CD4-positive, alpha-beta T cell treated with Interleukin-4 for 1 hour (primary cell): ENCODE results near the gene C22orf15.

Experiments
- DNase-seq, 2 donors: peaks; one replicate each; pipeline ENCODE4 v3.0.0-alpha.2; 2020 to 2022

Gene C22orf15

DNA sequence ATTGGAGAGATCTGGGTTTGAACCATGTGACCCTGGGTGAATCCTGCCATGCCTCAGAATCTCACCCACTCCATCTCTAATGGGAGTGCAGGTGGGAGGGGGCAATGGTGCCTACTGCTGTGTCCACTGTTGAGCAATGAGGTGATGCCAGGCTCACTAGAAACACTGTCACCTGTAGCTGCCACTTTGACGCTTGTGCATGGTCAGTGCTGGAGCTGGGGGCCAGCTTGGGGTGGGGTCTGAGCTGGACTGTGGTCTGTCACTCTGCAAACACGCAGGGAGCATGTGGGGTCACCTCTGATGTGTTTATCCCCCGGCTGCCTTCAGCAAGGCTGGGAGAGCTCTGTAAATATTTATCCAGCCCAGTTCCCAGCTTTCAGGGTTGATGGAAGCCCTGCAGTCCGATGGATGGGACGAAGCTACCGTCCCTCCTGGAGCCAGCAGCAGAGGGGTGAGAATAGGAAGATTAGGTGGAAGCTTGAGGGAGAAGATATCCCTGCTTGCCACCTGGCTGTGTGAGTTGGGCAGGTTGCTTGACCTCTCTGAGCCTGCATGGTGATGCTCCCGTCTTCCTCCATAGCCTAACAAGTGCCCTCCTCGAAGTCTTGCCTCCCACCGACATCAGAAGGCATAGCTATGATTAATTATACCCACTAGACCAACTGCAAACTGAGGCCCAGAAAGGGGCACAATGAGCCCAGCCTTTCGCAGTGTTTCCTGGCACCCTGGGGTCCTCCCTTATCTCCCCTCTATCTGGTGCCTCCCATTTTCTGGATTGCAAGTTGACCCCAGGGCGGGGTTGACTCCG lies 11.5 kb downstream of the C22orf15 start:
- no peak for DNase-seq

DNA sequence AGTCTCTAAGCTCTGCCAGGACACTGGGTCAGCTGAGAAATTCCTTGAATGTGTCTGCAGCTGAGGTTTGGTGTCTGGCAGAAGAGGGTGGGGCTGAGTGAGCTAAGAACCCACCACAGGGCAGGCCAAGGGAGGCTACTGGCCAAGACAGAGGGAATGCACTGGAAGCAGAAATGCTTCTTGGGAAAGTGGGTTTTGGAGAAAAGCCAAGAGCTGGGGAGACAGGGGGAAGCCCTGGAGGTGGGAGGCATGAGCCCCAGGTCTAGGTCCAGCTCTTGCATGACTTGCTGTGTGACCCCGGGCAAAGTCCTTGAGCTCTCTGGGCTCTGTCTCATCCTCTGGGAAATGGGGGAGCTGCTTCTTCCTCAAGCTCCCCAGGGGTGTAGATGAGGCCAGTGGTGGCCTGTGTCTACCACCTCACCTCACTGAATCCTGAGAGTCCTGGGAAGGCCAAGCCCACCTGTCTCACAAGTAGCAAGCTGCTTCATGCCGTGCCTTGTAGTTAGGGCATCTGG lies 12.2 kb downstream of the C22orf15 start:
- no peak for DNase-seq

DNA sequence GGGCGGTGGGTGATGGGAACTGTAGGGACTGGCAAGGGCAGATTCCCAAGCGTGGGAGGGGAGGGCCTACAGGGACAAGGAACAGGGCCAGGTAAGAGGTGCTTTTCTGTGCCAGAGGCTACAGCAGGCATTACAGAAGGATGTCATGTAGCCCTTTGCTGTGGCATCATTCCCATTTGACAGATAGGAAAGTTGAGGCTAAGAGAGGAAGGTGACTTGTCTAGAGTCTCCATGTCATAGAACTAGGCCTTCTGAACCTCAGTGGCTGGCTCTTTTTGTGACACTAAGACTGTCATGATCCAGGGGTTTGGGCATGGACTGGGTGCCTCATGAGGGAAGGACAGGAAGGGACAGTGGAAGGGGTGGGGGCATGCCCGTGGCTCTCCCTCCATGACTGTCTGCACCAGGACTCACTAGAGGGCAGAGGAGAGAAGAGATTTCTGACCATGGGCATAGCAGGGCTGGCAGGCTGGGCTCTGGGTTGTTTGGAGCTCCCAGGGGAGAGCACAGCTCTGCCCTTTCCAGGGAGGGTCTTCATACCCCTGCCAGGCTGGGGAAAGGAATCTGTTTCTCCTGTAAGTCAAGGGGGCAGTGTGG lies 13.1 kb downstream of the C22orf15 start:
- DNase-seq = no peak

DNA sequence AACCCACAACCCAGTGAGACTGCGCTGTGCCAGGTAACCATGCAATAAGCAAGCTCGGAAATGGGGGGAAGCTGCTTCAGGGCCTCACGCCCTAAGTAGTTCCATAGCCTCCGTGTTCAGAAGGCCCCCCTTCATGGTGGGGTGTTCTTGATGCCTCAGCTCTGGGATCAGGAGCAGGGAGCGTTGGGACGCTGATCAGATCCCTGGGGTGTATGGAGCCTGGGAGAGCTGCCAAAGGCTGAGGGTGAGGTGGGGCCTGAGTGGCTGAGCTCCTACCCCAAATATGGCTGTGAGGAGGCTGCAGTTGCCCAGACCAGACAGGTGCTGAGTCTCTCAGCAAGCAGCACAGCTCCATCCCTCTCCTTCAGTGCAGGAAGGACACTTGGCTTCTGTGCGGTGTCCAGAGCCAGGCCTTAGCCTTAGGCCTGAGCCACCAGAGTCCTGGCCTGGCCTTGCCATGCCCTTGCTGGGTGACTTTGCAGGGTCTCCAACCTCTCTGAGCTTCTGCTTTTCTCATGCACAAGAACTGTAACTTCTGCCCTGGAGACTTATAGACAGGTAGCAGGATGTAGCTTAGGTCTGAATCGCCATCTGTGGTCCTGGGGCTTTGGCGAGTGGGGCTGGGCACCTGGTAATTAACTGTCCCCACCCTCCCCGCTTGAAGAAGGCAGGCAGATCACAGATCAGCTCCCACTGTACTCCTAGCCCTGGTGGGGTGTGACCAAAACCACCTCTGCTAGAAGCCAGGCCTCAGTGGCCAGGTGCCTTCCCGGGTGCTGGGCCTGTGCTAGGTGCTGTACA lies 15.2 kb downstream of the C22orf15 start:
- DNase-seq = no peak

DNA sequence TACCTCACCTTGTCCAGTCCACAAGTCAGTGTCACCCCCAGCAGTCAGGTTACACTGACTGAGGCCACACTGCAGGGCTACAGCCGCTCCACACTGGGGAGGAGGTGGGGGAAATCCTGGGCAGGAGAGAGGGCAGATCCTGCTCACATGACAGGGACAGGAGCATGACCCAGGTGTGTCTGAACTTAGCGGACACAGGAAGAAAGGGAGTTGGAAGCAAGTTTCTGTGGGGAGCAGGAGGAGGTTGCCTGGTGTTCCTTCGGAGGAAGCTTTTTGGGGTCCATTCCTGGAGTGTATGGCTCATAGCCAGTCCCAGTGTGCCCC lies 15.7 kb downstream of the C22orf15 start:
- DNase-seq = no peak

DNA sequence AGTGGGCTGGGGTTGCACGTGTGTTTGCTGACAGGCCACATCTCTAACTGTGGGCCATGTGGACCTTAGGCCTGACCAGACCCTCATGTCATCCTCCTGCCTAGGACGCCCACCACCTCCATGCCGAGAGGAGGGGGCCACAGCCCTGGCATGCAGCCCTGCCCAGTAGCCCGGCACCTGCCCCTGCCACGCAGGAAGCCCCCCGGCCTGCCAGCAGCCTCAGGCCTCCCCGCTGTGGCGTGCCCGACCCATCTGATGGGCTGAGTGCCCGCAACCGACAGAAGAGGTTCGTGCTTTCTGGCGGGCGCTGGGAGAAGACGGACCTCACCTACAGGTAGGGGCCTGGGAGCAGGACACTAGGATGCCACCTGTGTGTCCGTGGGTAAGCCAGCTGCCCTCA lies 16.3 kb downstream of the C22orf15 start:
- DNase-seq = no peak

DNA sequence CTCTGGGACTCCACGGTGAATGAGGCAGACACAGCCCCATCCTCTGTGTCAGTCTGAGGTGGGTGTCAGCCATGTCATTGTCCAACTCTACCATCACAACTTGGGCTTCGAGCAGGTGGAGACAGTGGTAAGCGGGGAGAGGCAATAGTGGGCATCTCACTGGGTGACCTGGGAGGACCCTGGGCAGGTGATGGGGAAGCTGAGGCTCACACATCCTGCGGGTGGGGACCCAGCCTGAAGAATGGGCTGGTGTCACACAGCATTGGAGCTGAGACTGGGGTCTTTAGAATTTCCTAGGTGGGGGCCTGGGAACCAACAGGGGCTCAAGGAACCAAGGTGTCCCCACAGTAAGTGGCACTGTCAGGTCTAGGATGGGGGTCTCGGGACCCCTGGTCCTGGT lies 16.9 kb downstream of the C22orf15 start:
- DNase-seq = no peak

DNA sequence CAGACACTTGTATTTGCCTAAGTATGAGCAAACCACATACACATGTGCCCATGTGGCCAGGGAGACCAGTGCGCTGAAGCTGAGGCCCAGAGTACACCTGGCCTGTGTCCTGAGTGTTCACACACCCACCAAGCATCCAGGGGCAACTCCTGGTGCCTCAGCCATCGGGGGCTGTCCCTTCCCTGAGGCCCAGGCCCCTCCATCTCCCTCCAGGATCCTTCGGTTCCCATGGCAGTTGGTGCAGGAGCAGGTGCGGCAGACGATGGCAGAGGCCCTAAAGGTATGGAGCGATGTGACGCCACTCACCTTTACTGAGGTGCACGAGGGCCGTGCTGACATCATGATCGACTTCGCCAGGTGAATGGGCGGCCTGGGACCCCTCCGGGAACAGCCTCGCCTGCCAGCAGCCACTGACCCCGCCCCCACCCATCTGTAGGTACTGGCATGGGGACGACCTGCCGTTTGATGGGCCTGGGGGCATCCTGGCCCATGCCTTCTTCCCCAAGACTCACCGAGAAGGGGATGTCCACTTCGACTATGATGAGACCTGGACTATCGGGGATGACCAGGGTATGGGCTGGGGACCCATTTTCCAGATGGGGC lies 17.5 kb downstream of the C22orf15 start:
- no peak for DNase-seq

DNA sequence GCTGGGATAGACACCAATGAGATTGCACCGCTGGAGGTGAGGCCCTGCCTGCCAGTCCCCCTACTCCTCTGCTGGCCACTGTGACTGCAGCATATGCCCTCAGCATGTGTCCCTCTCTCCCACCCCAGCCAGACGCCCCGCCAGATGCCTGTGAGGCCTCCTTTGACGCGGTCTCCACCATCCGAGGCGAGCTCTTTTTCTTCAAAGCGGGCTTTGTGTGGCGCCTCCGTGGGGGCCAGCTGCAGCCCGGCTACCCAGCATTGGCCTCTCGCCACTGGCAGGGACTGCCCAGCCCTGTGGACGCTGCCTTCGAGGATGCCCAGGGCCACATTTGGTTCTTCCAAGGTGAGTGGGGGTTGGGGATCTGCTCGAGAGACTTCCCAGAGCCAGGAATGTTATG lies 18.3 kb downstream of the C22orf15 start:
- DNase-seq = no peak

DNA sequence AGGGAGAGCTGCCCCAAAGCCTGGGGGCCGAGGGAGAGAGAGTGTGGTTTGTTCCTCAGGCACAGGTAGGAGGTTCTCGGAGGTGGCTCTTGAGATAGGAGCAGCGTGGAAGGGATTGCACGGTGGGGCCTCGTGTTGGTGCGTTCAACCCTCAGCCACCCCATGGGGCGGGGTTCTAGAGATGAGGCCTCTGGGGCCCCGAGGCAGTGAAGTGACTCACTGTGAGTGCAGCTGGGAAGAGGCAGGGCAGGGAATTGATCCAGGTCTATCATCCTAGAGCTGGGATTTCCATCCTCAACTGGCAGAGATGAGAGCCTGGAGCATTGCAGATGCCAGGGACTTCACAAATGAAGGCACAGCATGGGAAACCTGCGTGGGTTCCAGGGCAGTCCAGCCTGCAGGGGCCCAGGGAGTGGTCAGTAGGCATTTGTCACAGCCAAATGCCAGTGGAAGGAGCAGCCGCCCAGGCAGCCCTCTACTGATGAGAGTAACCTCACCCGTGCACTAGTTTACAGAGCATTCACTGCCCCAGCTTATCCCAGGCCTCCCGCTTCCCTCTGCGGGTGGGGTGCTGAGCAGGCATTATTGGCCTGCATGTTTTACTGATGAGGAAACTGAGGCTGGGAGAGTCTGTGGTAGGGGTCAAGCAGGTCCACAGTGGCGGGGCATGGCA lies 18.9 kb downstream of the C22orf15 start:
- DNase-seq = no peak

DNA sequence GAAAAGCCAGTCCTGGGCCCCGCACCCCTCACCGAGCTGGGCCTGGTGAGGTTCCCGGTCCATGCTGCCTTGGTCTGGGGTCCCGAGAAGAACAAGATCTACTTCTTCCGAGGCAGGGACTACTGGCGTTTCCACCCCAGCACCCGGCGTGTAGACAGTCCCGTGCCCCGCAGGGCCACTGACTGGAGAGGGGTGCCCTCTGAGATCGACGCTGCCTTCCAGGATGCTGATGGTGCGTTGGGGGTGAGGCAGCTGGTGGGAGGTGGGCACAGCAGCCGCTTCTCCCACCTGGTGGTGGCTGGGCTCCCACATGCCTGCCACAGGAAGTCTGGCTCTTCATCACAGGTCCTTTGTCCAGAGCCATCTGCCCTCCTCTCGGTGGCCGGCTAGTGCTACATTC lies 19.5 kb downstream of the C22orf15 start:
- DNase-seq = no peak

DNA sequence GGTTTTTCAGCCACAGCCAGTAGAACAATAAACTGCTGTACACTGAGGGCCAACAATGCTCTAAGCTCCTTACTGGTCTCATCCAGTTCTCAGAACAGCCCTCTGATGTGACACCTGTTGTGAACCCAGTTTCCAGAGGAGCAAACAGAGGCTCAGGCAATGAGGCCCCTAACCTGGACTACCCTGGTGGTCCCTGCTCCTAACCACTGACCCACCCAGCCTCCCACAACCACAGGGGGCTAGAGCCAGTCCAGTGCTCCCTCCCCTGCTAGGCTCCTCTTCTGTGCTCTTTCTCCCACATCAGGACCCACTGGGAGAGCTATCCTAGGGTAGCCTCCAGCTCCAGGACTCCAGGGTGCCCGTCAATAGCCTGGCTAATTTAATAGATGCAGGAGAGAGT lies 19.9 kb downstream of the C22orf15 start:
- no peak for DNase-seq

DNA sequence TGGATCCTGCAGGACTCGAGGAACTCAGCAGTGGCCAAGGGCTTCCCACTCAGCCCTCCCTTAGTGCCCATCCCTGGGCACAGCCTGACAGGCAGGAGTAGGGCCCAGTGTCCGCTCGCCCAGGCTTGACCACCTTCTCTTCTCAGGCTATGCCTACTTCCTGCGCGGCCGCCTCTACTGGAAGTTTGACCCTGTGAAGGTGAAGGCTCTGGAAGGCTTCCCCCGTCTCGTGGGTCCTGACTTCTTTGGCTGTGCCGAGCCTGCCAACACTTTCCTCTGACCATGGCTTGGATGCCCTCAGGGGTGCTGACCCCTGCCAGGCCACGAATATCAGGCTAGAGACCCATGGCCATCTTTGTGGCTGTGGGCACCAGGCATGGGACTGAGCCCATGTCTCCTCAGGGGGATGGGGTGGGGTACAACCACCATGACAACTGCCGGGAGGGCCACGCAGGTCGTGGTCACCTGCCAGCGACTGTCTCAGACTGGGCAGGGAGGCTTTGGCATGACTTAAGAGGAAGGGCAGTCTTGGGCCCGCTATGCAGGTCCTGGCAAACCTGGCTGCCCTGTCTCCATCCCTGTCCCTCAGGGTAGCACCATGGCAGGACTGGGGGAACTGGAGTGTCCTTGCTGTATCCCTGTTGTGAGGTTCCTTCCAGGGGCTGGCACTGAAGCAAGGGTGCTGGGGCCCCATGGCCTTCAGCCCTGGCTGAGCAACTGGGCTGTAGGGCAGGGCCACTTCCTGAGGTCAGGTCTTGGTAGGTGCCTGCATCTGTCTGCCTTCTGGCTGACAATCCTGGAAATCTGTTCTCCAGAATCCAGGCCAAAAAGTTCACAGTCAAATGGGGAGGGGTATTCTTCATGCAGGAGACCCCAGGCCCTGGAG lies 20.7 kb downstream of the C22orf15 start:
- DNase-seq = no peak

DNA sequence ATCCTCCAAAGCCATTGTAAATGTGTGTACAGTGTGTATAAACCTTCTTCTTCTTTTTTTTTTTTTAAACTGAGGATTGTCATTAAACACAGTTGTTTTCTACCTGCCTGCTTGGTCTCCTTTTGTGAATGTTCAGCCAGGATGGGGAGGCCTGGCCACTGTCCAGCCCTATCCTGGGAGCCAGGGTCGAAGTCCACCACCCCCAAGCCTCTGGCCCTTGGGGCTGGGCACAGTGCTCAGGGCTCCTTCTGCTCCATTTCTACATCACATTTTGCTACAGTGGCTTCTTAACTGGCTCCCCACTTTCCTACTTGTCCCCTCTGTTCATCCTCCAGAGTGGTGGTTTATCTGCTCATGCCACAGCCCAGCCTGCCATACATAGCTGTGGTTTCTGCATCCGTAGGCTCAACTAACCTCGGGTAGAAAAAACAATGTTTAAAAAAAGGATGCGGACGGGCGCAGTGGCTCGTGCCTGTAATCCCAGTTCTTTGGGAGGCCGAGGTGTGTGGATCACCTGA lies 21.5 kb downstream of the C22orf15 start:
- DNase-seq = no peak

DNA sequence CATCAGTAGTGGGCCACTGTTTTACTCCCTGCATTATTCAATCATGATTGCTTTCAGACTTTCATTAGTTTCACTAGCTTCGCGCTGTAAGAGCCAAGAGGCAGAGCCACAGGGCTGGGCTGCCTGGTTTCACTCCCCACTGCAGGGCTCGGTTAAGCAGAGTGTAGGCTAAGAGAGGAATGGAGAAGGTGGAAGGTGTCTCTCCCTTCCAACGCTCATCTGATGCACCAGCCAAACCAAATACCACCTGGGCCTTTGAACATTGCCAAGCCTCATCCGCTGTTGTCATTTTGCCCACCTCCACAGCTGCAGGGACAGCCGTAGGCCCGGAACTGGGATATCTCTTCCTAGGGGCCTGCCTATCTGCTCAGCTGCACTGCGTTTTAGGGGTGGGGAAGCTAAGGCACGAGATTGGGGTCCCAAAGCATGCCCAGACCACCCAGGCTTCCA lies 23.5 kb downstream of the C22orf15 start:
- DNase-seq = no peak

DNA sequence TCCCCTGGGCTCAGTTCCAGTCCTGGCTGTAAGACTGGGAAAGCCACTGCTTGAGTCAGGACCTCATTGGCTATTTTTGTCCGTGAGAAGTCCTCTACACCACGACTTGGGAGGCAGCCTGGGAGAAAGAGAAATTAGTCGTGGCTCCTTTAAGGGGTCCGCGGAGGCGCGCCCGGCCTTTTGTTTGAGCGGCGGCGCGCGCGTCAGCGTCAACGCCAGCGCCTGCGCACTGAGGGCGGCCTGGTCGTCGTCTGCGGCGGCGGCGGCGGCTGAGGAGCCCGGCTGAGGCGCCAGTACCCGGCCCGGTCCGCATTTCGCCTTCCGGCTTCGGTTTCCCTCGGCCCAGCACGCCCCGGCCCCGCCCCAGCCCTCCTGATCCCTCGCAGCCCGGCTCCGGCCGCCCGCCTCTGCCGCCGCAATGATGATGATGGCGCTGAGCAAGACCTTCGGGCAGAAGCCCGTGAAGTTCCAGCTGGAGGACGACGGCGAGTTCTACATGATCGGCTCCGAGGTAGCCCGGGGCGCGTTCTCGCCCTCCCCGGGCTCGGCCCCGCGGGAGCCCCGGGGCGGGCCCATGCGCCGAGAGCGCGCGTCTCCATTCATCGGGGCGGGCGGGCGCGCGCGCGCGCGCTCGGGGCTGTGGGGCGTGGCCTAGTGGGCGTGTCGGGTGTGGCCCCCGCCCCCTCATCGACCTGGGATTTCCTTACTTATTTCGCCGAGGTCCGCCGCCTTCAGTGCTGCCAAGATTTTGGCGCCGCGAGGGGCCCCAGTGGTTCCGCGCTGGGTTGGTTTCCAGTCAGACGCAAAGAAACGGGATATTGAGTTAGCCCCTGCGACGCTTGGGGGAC lies 24.2 kb downstream of the C22orf15 start, which contains the start of gene SMARCB1:
Gene SMARCB1, plus strand, starts transcription at position 215 of the 848 bp plus-strand sequence. Its CDS starts 204 bp downstream, at position 419.
- peak; percentile 88 to 93 for DNase-seq

DNA sequence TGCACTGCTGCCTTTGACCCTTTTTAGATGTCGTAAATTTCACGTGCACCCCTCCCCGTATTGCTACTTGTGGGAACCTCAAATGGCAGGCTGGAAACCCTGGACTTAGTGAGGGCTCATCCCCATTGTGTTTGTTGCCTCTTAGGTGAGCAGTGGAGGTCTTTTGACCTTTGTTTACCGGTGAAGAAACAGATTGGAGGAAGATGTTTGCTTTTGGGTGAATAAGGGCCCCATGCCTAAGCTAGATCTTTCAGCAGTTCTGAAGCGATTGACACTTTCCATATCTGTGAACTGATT lies 24.8 kb downstream of the C22orf15 start:
- no peak for DNase-seq

DNA sequence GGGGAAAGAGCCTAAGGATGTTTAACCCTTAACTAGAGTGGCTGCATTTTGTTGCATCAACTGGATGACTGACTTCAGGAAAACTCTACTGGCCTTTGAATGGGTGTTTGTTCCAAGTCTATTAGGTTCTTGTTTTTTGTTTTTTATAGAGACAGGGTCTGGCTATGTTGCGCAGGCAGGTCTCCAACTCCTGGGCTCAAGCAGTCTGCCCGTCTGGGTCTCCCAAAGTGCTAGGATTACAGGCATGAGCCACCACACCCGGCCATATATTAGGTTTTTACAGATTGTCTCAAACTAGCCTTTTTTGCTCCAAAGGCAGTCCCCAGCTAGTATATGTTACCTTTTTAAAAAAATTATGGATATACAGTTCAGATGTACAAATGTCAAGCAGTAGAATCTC lies 25.1 kb downstream of the C22orf15 start:
- no peak for DNase-seq

DNA sequence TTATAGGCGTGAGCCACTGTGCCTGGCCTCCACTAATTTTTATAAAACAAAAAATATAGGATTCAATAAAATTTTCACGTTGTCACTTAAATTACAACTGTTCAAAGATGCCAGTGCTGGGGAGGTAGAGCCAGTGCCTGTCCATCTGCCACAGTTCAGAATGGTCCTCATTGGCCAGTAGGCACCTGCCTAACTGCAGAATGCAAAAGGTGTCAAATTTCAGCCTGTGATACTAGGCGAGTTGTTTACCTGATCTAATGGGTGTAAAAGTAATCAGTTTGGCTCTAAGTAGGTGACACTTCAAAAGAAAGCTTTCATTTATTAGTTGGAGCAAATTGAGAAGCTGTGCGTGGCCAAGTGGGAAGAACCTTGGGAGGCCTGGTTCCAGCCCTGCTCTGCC lies 26.3 kb downstream of the C22orf15 start:
- no peak for DNase-seq

DNA sequence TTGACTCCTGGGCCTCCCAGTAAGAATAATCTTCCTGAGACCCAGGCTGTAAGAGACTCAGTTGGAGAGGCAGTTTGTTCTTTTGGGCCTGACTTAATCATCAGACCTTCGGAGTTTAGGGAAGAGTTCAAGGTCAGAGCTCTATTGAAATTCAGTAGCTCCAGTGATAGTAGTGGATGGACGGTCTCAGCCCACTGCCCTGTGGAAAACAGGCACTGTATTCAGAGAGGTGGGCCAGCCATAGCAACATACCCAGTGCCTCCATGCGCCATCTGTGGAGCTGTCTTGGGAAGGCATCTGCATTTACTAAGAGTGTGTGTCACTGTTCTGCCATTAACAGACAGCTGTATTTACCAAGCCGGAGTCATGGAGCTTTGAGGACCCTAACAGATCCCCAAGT lies 26.8 kb downstream of the C22orf15 start:
- DNase-seq = no peak
